Measurements from ENCODE around the gene ADAM12. TPM values are rescaled to one million over a fixed set of nuclear protein-coding genes. Genes with fewer than 3 reads are reported as not detected.

ADAM12 gene
- total RNA-seq, 1 experiment from 2014 or later = 76.1 TPM

DNA sequence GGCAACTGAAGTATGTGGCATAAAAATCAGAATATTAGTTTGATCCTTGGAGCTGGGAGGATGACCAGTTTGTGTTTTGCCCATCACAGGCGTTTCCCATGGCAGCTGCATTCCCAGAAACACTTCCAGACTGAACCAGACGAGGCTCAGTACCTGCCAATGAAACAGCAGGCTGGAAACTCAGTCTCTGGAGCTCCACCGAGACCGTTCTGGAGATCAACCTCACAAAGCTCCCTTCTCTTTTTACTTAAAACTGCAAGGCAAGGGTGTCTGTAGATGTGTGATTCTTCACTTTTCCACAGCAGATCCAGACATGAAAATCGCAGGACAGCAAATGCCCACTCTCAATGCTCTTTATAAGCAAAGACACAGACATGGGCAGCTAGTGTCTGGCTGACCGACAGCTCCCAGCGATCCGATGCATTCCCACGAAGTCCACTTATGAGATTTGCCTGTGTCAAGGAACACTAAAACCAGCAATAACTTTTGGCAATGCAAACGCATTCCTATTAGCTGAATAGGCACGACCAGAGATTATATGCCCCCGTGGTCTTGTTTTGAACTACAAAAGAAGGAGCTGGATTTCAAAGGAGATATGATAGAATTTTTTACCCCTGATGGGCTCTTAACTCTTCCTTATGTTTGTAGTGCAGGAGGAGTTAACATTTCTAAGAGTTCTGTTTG is 72.6 kb downstream of the ADAM12 start:
- DNase-seq (ENCODE audit: low read depth) = peak; percentile 62

DNA sequence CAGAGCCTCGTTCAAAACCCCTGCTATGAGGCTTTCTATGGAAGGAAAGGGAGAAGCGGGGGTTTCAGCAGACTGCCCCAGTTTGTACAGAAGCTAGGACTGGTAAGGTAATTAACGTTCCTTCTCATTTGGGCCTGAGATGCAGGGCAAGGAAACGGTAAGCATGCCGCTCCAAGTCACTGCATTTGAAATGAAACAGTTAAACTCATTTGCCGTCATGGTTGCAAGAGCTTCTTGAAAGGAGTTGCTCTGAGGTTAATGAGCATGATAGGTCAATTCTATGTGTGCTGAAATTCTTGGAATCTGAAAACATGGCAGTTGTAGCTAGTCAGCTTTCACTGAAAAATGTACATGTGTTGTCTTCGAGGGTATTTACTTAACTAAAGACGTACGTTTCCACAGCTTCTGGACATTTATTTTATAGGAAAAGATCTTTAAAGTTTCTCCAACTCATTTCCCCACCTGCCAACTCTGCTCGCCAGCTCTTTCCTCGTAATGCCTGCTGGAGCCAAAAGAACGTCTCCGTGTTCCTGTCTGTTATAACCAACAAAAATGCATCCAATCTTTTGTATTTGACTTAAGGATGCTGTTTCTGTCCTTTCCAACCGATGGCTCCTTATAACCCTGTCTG is 73.3 kb downstream of the ADAM12 start:
- DNase-seq (ENCODE audit: low read depth) = no peak

DNA sequence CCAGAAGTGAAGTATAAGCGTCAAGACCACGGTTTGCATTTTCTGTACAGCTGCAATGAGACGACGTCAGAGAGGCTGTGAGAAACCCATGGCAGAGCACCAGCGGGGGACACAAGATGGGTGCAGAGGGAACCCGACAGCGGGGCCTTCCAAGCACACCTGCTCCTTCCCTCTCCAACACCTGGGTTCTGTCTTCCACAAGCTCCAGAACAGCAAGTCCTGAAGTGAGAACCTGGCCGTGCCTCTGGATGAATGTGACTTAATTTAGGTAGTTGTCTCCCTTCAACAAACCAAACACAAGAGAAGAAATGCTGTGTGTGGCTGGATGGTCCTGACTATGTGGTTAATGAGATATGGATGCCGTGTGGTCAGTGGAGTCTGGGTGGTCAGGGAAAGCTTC is 76.1 kb downstream of the ADAM12 start:
- no peak for DNase-seq (ENCODE audit: low read depth)

DNA sequence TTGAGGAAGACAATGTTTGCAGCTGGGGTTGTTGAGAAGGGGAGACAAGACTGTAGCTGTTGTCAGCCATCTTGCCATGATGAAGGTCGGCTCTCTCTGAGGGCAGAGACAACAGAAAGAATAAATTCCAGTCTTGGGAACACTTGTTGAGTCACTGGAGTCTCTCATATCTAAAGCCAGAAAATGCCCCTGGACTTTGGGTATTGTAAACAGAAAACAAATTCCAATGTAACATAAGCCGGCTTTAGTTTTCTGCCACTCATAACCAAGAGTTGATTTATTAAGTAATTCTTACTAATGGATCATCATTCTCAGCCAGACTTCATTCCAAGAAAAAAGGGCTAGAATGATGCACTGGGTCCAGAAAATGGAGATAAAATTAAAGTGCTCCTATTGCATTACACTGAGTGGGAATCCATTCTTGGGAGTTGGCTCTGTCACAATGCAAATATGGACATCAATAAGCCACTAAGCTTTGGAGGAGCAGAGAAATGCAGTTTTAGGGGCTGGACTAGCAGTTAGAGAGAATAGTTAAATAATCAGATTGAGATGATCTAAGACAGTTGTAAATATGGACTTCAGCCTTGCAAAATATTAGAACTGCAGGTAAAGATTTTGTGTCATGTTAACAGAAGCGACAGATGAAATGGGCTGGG is 78.9 kb downstream of the ADAM12 start:
- DNase-seq (ENCODE audit: low read depth) = peak; percentile 27

DNA sequence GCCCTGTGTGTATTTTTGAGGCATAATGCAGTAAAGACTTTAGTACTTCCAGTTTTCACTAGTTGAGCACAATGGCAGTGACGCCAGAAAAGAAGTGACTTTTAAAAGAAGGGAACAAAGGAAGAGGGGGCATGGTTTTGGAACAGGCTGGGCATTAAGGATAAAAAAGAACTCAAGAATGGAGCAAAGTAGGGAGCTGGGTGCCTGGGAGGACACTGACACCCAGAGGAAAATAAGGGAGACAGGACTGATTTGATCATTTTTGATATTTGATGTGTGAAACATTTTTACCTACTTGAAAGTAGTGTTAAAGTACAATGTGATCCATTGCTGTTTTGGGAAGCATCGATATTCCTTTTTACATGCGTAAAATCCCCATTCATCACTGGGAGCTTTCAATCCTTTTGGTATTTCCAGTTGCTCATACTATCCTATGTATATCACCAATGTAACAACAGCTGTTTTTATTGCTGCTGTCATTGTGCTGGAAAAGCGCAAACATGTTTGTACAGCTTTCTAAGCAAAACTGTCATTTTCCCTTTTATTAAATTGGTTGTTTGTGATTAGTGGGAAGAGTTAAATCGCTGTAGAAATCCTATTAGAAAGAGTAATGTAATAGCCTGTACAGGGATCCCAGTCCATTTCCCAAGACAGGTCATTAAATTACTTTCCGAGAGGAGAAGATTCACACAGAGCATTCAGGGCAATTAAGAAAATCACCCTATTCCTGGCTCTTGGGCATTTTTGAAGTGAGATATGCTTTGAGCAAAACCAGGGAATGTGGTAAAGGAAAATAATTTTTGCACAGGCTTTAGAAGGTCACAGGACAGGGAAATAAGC is 85.2 kb downstream of the ADAM12 start:
- no peak for DNase-seq (ENCODE audit: low read depth)

DNA sequence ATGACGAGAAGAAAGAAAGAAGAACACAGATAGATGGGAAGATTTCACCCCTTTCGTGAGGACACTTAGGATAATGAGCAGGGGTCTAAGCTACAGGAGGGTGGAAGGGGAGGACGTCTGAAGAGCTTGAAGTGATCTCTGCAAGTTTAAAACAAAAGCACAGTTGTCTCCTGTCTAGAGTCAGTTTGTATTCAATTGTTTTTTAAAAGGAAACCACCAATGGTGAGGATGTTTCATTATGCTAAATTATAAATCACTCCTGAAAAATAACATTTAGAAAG is 85.9 kb downstream of the ADAM12 start:
- DNase-seq (ENCODE audit: low read depth) = no peak

DNA sequence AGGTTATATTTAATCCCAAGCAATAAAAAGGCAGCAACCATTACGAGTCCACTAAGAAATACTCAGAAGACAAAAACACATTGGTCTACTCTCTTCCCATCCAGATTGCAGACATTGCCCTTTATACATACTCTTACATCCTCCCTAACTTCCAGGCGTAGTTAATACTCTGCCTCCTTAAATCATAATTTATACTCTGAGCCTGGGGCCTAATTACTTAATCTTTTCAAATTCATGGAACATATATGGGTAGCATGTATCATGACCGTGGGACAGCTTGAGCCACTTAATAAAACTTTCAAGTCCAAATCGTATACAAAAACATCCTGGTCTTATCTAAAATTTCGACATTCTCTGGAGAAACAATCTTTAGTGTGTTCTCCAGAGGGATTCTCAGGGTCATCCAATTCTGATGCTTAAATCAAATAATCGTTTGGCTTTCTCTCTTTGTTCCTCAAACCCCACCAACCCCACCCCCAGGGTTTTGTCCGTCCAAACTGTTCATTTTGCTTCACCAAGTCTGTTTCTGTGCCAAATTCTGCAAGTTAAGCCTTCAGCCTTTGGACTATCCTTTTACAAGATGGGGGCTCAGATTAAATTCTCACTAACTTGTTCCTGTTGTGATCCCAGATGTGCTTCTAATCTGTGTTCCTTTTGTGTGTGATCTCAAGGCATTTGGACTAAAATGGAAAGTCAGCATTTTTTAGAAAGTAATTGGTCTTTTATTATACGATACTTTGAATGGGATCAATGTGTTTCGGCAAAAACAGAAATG is 86.4 kb downstream of the ADAM12 start:
- no peak for DNase-seq (ENCODE audit: low read depth)

DNA sequence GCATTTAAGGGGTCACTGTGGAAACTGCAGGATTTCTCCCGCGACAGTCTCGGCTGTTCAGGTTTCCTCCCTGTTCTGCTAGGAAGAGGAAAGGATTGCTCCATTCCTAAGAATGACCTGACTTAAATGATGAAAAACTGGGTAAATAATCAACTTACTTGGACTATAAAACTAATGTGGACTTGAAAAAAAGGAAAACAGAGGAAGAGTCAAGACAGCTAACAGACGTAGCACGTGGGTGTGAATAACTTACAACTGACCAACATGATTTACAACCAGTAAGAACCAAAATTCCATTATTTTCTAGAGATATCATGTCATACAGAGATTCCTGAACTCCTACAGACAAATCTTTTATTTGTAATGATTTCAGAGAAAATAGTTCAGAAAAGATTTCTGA is 93.8 kb downstream of the ADAM12 start:
- DNase-seq (ENCODE audit: low read depth) = no peak

DNA sequence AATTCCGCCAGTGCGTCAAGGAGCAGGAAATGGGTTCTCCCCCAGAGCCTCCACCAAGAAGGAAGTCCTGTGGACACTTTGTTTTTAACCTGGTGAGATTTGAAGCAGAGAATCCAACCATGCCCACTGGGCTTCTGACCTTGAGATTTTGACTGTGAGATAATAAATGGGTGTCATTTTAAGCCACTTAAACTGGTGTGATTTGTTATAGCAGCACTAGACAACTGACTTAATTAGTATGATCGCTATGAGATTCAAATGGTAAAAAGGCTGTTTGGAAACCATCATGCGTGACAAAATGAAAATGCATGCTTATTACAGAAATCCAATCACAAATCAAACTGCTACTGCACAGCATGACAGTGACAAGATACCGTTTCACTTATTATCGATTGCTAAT is 98.0 kb downstream of the ADAM12 start:
- DNase-seq (ENCODE audit: low read depth) = no peak

DNA sequence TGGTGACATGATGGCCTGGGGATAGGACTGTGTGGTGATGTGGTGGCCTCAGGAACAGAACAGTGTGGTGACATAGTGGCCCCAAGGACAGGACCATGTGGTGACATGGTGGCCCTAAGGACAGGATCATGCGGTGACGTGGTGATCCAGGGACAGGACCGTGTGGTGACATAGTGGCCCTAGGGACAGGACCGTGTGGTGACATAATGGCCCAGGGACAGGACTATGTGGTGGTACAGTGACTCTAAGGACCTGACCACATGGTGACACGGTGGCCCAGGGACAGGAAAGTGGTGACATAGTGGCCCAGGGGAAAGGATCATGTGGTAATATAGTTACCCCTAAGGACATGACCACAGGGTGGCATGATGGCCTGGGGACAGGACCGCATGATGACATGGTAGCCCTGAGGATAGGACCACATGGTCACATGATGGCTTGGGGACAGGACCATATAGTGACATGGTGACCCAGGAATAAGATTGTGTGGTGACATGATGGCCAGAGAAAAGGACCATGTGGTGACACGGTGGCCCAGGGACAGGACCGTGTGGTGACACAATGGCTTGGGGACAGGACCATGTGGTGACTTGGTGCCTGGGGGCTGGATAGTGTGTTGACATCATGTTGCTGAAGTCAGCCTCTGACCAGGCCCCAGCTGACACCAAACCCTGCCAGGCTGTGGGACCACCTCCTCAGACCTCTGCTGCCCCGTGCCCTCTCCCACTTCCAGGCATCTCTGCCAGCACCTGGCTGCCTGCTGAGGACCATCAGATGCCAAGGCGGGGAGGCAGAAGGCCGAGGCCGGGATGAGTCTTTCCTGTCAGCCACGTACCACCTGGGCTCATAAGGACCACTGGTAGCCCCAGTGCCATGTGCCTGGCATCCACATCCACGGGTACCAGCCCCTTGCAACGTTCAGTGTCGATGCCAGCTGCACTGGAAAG is 99.5 kb downstream of the ADAM12 start:
- DNase-seq (ENCODE audit: low read depth) = no peak

DNA sequence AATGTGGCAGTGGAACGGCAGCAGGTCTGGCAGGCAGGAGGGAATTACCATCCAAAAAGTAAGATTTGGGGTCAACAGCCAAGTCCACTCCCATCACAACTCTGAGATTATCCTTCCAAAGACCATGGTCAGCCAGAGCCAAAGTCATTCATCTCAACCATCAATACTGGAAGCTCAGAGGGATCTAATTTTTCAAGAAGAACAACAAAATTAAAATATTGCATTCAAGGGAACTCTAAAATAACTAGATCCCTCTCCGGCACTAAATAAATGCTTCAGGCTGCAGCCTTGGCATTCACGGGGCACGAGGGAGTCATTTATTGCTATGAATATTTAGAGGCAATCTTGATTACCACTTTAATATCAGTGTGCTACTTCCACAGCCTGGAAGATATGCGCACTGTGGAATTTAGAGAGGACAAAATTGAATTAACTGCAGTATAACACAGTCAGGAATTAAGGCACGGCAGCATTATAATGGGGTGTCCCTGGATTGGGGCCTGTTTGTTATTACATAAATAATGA is 102.0 kb downstream of the ADAM12 start:
- no peak for DNase-seq (ENCODE audit: low read depth)

DNA sequence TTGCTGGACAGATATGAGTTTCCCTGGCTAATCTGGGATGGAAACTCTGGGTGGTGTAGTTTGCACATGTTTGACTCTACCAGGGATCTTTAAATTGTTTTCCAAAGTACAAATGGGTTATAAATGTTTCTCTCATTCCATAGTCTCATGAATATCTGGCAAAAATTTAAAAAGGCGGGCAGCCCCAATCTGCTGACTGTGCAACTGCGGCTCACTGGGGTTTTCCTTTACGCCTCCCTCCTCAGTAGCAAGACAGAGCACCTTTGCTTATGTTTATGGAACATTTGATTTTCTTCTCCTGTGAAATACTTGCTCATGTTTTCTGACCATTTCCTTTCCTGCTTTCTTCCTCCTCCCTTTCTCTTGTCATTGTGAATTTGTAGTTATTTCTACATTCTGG is 105.0 kb downstream of the ADAM12 start:
- DNase-seq (ENCODE audit: low read depth) = no peak

DNA sequence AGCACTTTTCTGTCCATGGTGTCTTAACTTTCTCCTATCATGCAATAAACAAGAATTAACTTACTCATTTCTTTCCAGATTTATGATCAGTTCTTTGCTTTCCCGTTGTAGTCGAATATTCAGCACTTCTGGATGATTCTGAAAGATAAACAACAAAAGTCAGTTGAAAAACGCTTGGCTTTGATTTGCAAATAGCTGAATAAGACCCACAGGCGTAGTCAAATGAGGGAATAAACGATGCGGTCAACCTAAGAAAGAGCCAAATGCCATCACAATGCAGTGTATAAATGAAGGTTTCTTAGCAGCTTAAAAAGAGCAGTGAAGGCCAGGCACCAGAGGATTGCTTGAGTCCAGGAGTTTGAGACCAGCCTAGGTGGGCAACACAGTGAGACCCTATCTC is 109.4 kb downstream of the ADAM12 start:
- DNase-seq (ENCODE audit: low read depth) = no peak

DNA sequence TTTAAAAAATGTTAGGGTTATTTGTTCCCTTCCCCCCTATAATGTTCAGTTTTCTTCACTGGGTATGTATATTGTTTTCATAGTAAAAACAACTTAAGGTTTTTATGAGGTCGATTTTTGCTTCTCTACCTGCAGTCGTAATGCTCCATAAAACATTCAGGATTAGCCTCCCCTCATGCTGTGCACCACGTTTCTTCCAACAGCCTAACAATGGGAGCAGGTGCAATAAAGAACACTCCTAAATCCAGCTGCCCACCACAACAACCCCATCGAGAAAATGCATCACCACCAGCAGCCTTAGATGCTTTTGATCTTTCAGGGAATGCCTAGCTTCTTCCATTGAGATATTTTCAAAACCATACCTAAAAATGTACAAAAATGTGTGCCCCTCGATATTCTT is 111.1 kb downstream of the ADAM12 start:
- no peak for DNase-seq (ENCODE audit: low read depth)

DNA sequence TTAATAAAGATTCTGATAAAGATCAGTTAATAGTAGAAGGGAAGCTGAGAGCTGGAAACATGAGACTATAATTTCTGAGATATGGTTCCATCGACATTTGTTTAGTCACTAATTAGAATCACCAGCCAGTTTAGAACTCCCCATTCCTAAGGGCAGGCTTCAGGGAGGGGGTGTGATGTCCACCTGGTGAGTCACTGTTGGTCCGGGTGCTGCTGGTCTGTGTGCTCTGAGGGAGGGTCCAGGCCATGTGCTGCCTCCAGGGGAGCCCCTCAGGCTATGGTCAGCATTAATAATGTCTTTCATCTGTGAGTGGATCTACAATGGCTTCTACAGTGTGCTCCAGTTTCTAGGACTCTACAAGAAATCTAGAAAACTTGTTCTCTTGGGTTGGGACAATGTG is 115.8 kb downstream of the ADAM12 start:
- DNase-seq (ENCODE audit: low read depth) = no peak

DNA sequence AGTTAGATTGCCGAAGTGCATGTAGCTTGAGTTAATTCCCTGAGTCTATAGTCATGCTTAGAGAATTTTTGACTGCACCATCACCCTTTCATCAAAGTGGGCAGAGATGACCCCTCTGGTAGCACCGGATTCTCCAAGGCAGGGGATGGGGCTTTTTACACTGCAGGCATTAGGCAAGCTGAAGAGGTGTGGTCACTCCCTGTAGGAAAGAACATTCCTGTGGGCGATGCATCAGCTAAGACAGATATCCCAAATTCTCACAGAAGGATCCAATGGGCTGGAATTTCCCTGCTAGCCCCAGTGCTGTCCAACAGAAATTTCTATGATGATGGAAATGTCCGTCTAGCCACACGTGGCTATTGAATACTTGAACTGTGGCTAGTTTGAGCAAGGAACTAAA is 118.2 kb downstream of the ADAM12 start:
- DNase-seq (ENCODE audit: low read depth) = no peak

DNA sequence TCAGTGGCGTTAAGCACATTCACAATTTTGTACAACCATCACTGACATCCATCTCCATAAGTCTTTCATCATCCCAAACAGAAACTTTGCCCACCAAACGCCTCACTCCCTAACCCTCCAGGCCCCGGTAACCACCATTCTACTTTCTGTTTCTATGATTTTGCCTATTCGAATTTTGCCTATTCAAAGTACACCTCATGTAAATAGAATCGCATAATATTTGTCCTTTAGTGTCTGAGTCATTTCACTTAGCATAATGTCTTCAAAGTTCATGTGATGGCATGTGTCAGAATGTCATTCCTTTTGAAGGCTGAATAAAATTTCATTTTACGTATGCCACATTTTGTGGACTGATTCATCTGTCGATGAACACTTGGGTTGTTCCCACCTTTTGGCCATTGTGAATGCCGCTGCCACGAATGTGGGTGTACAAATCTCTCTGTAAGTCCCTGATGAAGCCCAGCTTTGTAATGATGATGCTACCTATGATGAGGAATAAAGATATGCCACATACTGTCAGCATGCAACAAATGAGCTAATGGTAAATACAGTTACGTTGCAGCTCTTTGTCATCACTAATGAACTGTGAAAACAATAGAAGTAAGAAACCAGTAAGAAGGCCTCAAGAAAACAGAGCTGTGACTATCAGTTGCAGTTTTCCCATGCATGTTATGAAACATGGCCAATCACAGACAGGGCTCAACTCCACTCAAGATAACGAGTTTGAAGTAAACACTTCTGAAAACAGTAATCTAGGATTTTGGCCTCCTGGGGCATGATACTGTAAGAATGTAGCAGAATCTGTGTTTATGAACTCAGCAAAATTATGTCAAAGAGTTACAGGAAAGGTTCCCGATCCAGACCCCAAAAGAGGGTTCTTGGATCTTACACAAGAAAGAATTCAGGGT is 120.0 kb downstream of the ADAM12 start:
- no peak for DNase-seq (ENCODE audit: low read depth)

DNA sequence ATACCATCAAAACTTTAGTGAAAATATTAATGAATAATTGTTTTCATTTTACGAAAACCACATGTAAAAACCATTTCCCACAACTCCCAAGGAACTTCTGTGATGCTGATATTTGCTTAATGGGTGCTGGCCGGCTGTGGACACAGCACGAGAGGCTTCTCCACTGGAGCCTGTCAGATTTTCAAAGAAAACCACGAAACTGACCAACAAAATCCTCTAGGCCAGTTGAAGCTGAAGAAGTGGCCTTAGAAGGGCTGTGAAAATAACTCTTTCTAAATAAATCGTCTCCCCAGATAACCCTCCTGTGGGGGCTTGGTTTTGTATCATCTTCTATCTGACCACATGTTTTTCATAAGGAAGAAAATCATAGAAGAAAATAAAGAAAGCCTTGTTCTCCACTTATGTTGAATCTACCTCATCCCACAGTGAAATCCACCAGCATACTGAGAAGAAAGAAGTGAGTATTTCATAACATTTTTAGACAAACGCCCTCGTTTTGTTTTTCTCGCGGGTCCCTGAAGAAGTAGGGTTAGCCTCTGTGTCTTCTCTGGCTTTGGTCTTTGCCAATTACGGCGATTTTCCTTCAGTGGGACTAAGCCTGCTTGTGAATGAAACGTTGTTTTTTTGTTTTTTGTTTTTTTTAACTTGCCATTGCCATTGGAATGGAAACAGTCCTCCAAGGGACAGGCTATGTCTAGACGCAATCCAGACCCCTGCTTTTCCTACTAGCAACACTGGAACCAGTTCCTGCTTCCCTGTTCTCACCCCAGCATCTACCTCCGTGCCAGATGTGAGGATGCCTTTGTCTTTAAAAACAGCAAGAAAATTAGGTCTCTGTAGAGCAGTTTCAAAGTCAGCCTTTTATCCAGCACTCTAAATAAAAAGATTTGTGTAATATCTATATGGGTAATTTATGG is 123.9 kb downstream of the ADAM12 start:
- DNase-seq (ENCODE audit: low read depth) = no peak

Measured in M059J (cell line).